ENCODE measurements around the gene E2F2.

The E2F2 gene

DNA sequence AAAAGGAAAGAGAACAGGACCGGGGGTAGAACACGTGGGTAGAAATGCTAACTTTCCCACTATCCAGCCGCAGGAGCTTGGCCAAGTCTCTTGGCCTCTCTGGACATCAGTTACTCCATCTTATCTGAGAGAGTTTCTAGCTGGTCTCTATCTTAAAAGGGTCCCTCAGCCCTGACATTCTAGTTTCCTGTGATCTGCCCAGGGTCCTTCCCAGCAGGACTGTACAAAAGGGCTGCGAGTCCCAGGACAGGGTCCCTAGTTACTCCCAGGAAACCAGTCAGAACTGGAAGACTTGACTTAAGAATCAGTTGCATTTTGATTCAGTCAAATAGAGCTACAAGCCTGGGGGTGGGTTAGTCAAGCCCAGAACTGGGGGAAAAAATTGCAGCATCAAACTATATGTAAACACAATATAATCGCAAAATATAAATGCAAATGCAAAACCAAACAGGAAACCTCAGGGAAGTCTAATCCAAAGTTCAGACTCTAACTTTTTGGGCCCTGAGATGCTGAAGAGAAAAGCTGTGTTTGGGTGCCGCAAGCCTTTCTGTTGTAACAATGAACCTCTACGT, 49.9 kb downstream of the E2F2 start:
- no peak for DNase-seq

- no peak for DNase-seq
Measured at GRCh38 chr1:23480187-23481025, 50.6 kb downstream of the E2F2 start.

DNA sequence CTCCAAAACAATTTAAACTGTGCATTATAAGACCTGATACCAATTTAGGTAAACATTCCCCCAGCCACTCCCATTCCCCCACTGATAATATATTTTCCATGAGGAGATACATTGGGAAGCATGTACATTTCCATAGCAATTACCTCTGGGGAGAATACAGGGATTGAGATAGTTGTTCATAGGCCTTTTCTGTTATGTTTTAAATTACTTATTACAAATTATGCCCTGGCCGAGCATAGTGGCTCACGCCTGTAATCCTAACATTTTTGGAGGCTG, 51.4 kb downstream of the E2F2 start:
- no peak for DNase-seq

GRCh38 chr1:23478896-23479665, 52.0 kb downstream of the E2F2 start:
- no peak for DNase-seq

DNA sequence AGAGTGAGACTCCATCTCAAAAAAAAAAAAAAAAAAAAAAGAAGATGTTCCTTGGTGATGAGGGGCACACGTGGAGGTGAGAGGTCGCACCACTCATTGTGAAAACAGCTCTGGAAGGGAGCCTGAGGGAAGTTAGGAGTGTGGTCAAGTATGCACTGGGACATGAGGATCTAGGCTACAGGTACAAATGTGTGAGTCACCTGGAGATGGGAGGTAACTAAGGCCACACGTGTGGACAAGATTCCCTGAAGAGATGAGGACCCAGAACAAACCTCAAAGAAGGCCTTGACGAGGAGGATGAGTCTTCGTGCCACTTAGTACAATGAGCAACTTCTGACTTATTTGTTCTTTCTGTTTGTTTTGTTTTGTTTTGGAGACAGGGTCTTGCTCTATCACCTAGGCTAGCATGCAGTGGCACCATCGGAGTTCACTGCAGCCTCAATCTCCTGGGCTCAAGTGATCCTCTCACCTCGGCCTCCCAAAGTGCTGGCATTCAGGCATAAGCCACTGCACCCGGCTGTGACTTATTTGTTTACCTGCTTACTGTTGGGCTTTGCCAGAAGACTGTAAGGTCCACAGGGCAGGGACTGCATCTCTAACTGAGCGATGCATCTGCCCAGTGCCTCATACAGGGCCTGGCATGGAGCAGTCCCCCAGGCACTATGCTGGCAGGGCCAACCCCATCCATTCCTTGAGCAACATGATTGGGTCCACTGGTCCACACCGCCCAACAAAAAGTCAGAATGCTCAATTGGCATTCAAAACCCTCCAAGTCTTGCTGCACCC, 53.5 kb downstream of the E2F2 start:
- DNase-seq = no peak

DNA sequence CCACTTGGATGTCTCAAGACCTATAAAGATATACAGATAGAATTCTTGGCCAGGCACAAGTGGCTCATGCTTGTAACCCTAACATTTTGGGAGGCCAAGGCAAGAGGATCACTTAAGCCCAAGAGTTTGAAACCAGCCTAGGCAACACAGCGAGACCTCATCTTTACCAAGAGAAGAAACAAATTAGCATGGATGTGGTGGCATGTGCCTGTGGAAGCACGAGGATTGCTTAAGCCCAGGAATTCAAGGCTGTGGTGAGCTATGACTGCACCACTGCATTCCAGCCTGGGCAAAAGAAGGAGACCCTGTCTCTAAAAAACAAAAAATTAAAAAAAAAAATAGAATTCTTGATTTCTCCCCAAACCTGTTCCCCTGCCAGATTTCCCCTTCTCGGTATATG, 55.4 kb downstream of the E2F2 start:
- no peak for DNase-seq

GRCh38 chr1:23475134-23475628, 55.9 kb downstream of the E2F2 start:
- DNase-seq = no peak

- no peak for DNase-seq
Measured at GRCh38 chr1:23473037-23473800, 57.8 kb downstream of the E2F2 start.

- no peak for DNase-seq
Measured at GRCh38 chr1:23472351-23473036, 58.5 kb downstream of the E2F2 start.

GRCh38 chr1:23471473-23472075, 59.5 kb downstream of the E2F2 start:
- no peak for DNase-seq

DNA sequence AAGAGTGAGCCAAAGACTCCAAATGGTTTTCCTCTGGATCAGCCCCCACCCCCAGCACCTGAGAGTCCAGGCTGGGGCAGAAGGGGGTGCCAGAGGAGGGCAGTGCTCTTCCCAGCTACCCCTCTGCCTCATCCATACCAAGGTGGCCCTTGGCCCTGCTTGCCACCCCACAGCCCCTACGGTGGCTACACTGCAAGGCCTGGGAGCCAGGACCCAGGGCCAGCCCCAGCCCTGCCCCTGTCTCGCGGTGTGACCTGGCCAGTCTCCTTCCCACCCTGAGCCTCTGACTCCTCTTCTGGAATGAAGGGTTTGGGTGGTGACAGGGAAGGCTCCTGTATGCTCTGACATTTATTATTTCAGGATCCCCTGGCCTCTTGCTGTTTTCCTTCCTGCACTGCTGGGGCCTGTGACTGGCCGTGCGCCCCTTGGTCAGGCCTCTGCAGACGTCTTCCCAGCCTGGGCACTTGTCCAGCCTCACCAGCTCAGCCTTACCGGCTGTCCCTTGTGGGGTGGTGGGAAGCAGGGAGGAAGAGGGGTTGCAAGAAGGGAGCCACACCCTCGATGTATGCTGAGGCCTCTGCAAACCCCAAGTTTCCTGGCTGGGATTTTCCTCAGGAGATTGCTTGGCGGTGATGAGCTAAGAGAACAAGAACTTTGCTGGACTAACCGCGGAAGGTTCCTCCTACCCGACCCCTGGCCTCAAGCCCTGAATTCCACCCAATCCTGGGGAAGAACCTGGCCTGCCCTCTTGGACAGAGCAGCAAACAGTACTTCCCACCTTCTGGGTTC, 60.6 kb downstream of the E2F2 start:
- DNase-seq = no peak

DNA sequence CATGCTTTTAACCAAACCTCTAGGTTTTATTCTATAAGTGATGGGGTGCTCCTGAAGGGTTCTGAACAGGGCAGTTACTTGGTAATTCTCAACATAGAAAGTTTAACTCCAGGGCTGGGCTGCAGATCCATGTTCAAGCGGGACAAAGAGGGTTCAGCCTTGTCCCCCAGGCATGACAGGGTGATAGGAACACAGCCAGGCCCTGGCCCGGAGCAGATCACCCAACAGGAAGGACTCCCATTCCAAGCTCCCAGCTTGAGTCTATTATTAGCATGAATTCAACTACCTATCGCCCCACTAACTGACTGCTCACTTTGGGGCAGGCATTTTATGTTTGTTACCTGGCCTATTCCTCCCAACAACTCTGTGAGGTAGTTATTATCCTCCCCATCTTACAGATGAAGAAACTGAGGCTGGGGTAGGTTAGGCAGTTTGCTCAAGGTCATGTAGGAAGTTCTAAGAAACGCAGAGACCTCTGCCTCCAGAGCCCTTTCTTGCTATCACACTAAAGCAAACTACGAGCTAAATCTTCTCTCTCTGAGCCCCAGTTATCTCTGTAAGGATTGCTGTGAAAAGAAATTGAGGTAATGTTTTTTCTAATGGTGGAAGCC, 61.6 kb downstream of the E2F2 start:
- no peak for DNase-seq

DNA sequence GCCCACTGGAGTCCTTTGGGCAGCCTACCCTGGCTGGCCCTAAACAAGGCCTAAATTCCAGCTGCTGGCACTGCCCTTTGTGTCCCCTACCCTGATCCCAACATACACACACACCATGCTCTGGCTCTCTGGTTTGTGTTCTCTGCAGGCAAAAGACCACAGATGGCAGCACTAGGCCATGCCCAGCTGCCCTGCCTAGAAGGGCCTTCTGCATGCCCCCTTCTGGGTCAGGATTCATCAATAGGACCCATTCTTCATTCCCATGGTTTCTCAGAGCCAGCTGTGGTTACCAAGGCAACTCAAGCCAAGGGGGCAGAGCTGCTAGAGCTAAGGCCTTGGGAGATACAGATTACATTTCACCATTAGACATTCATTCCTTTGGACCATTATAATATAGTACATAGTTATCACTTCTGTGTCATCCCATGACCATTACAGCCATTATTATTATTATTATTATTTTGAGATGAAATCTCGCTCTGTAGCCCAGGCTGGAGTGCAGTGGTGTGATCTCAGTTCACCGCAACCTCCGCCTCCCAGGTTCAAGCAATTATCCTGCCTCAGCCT, 64.5 kb downstream of the E2F2 start:
- DNase-seq = no peak

DNA sequence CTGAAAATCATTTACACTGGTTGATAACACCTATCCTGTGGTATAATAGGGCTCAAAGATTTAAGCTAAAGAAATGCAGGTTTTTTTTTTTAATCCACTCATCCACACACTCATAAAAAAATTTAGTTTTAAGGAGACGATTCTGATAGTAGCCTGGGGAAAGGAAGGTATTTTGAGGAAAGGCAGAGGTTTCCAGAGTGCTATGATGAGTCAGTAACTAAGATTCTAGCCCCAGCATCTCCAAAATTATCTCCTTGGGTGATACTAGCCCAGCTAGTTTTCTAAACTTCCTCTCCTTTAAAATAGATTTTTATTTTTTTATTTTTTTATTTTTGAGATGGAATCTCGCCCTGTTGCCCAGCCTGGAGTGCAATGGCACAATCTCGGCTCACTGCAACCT, 67.7 kb downstream of the E2F2 start:
- DNase-seq = no peak

DNA sequence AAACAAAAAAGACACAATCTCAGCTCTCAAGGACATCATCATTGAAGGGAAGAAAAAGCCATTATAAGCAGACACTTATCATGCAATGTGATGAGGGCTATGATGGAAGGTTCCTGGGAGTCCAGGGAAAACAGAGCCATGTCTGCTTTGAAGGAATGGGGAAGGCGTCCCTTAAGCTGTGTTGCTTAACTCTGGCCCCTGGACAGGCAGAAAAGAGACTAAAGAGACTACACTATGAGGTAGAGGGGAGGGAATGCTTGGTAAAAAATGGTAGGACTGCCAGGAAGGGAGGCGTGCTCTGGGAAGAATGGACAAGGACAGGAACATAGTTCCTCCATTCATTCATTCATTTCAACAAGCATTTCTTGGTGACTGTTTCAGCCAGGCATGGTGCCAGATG, 68.3 kb downstream of the E2F2 start:
- no peak for DNase-seq

DNA sequence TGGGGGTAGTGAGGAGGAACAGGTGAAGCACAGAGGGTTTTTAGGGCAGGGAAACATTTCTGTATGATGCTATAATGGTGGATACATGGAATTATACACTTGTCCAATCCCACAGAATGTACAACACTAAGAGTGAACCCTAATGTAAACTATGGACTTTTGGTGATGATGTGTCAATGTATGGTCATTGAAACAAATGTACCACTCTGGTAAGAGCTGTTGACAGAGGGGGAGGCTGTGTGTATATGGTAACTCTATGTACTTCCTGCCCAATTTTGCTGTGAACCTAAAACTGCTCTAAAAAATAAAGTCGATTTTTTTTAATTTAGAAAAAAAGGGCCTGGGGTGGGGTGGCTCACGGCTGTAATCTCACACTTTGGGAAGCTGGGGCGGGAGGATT, 70.0 kb downstream of the E2F2 start:
- no peak for DNase-seq

GRCh38 chr1:23460519-23460918, 70.5 kb downstream of the E2F2 start:
- no peak for DNase-seq

GRCh38 chr1:23459338-23459757, 71.7 kb downstream of the E2F2 start:
- DNase-seq = no peak
